ENCODE measurements around the gene USP32. TPM values are rescaled to one million over a fixed set of nuclear protein-coding genes. Genes with fewer than 3 reads are reported as not detected.

Gene USP32, protein sequence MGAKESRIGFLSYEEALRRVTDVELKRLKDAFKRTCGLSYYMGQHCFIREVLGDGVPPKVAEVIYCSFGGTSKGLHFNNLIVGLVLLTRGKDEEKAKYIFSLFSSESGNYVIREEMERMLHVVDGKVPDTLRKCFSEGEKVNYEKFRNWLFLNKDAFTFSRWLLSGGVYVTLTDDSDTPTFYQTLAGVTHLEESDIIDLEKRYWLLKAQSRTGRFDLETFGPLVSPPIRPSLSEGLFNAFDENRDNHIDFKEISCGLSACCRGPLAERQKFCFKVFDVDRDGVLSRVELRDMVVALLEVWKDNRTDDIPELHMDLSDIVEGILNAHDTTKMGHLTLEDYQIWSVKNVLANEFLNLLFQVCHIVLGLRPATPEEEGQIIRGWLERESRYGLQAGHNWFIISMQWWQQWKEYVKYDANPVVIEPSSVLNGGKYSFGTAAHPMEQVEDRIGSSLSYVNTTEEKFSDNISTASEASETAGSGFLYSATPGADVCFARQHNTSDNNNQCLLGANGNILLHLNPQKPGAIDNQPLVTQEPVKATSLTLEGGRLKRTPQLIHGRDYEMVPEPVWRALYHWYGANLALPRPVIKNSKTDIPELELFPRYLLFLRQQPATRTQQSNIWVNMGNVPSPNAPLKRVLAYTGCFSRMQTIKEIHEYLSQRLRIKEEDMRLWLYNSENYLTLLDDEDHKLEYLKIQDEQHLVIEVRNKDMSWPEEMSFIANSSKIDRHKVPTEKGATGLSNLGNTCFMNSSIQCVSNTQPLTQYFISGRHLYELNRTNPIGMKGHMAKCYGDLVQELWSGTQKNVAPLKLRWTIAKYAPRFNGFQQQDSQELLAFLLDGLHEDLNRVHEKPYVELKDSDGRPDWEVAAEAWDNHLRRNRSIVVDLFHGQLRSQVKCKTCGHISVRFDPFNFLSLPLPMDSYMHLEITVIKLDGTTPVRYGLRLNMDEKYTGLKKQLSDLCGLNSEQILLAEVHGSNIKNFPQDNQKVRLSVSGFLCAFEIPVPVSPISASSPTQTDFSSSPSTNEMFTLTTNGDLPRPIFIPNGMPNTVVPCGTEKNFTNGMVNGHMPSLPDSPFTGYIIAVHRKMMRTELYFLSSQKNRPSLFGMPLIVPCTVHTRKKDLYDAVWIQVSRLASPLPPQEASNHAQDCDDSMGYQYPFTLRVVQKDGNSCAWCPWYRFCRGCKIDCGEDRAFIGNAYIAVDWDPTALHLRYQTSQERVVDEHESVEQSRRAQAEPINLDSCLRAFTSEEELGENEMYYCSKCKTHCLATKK (N-terminal part only)
- total RNA-seq (2021), result 73.5 and 74.7 TPM in 2 replicates
- long read RNA-seq, full-length matches to known transcripts, result 2 of 32 reads
- long read RNA-seq, partial matches to known transcripts, result 26 of 32 reads
- long read RNA-seq, other reads (novel, unspliced or antisense), result 4 of 32 reads

DNA sequence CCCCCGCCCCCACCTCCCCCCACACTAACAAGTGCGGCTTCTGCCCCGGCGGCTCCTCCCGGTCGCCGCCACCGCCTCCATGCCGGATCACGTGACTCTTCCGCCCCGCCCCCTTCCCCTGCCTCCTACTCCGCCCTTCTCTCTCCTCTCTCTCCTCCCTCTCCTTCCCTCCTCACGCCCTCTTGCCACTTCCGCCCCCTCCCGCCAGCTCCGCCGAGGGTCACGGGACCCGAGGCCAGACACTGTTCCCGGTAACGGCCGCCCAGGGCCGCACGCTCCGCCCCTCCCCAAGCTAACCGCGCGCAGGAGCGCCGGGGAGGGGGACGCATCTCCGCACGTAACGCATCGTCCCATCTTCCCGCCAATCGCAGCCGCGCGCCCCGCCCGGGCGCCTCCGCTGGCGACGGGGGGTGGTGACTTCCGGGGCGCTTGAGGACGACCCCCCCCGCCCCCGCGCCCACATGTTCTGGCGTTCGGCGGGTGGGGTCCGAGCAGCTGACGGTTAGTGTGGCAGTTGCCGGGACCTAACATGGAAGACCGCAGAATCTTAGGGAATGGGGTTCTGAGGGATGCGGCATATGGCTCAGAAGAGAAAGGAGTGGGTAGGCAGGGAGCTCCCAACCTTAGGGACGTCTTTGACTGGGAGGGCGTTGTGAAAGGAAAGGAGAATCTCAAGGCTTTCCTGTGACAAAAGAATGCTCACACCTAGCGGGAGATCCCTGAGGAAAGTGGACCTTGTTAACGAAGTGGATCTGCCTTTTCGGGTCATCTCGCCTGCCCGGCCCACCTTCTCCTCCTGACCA lies at the start of gene USP32:
Gene USP32 (minus strand): TSS at position 92 of the 803 bp plus-strand sequence. CDS start 194 bp downstream, outside the sequence.
- Histone ChIP-seq H3K9ac (ENCODE audit: extremely low read depth, insufficient read length, low read length) (peak within 1 kb of the TSS; percentile 82), H3K27me3 (ENCODE audit: insufficient read depth, low read length) (no peaks in the 10 kb centered on the region), H4K5ac (ENCODE audit: insufficient read length, low read depth, low read length) (peak within 1 kb of the TSS; percentile 5), H2AK5ac (ENCODE audit: insufficient read length, low read length) (no peak within 1 kb of the TSS), H3K56ac (ENCODE audit: insufficient read length, low read depth, low read length) (peak within 1 kb of the TSS; percentile 41), H3K9me3 (ENCODE audit: control insufficient read depth, low read depth, low read length) (no peaks in the 10 kb centered on the region), H2BK120ac (ENCODE audit: low read depth, low read length, poor library complexity, severe bottlenecking) (peak within 1 kb of the TSS; percentile 41), H3K23me2 (ENCODE audit: insufficient read length, low read depth, low read length, poor library complexity, severe bottlenecking) (peaks cover 10% of the 10 kb centered on the region), H4K8ac (replicated peaks; ENCODE audit: insufficient read length, low read depth, low read length) (no peak within 1 kb of the TSS), H3K27ac (ENCODE audit: insufficient read length, low read depth, low read length) (peak within 1 kb of the TSS; percentile 91), H4K20me1 (ENCODE audit: control insufficient read depth, insufficient read depth, insufficient read length) (no peaks in the 10 kb centered on the region), H3T11ph (ENCODE audit: low read length) (no peak within 1 kb of the TSS), H2BK5ac (ENCODE audit: insufficient read length, low read length) (peak within 1 kb of the TSS; percentile 5), H3K79me1 (ENCODE audit: insufficient read depth, low read depth, low read length, poor library complexity, severe bottlenecking) (no peaks in the 10 kb centered on the region), H3K4me2 (ENCODE audit: insufficient read depth, insufficient read length, low read length) (peak within 1 kb of the TSS; percentile 99), H3K4ac (ENCODE audit: low read depth, low read length) (no peak within 1 kb of the TSS), H3K4me1 (ENCODE audit: insufficient read depth, low read length) (peaks cover 5% of the 10 kb centered on the region; the same call in 1 of the 2 replicates), H4K91ac (ENCODE audit: insufficient read length, low read depth, low read length) (no peak within 1 kb of the TSS), H2AFZ (ENCODE audit: low read length) (no peak within 1 kb of the TSS), H3K18ac (ENCODE audit: insufficient read length, low read depth, low read length) (peak within 1 kb of the TSS; percentile 91), H3K79me2 (ENCODE audit: insufficient read depth, low read length) (peaks cover 25% of the 10 kb centered on the region; the same call in 1 of the 2 replicates), H2BK15ac (ENCODE audit: low read depth, low read length) (no peak within 1 kb of the TSS), H2BK12ac (ENCODE audit: insufficient read length, low read depth, low read length) (no peak within 1 kb of the TSS), H3K14ac (ENCODE audit: insufficient read depth, low read length) (peak within 1 kb of the TSS; percentile 90), H3K23ac (ENCODE audit: insufficient read length, low read depth, low read length) (peak within 1 kb of the TSS; percentile 39), H2BK20ac (ENCODE audit: low read depth, low read length, poor library complexity, severe bottlenecking) (no peak within 1 kb of the TSS)
- Mint-ChIP-seq H3K36me3 (ENCODE audit: insufficient read depth in 1 of 3, low read depth in 3 of 3) (no peaks in the 10 kb centered on the region), H3K4me3 (peak within 1 kb of the TSS; percentile 89 to 98), H3K27me3 (ENCODE audit: low read depth) (no peaks in the 10 kb centered on the region), H3K9me3 (no peaks in the 10 kb centered on the region), H3K4me1 (peaks cover 37 to 39% of the 10 kb centered on the region in 2 experiments), H3K27ac (peak within 1 kb of the TSS; percentile 97 to 100 (median 99))
- TF ChIP-seq, protein P1, sequence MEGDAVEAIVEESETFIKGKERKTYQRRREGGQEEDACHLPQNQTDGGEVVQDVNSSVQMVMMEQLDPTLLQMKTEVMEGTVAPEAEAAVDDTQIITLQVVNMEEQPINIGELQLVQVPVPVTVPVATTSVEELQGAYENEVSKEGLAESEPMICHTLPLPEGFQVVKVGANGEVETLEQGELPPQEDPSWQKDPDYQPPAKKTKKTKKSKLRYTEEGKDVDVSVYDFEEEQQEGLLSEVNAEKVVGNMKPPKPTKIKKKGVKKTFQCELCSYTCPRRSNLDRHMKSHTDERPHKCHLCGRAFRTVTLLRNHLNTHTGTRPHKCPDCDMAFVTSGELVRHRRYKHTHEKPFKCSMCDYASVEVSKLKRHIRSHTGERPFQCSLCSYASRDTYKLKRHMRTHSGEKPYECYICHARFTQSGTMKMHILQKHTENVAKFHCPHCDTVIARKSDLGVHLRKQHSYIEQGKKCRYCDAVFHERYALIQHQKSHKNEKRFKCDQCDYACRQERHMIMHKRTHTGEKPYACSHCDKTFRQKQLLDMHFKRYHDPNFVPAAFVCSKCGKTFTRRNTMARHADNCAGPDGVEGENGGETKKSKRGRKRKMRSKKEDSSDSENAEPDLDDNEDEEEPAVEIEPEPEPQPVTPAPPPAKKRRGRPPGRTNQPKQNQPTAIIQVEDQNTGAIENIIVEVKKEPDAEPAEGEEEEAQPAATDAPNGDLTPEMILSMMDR (conservative IDR thresholded peaks at IDR 0.05), result no peak
- no CpG with 5 or more reads among the region's 68 CpGs for WGBS (ENCODE audit: extremely low coverage, insufficient read length, low lambda C conversion rate)
- peak; percentile 99 for DNase-seq
